Astrocyte (in vitro differentiated cells and primary cell): ENCODE results near the gene WFS1.

Experiments used
- CTCF ChIP-seq: IDR thresholded peaks from 2 replicates; pipeline ENCODE4 v1.5.1; 2011; ENCODE audit warnings: low read depth, mild to moderate bottlenecking, inconsistent platforms, low read length, moderate library complexity; ENCODE audit not compliant: insufficient read depth
- EZH2 ChIP-seq: IDR thresholded peaks from 2 replicates; pipeline ENCODE4 v1.6.1; 2012; ENCODE audit warnings: mild to moderate bottlenecking, low read length, inconsistent platforms; ENCODE audit not compliant: insufficient read depth

- TF ChIP-seq CTCF (peak; percentile 40), EZH2 (no peak)
These were observed 63.9 kb downstream of the WFS1 start for GRCh38 chr4:6333301-6334202.
